ENCODE data around the gene ZNF19. TPM values are rescaled to one million over a fixed set of nuclear protein-coding genes. Genes with fewer than 3 reads are reported as not detected.

Gene ZNF19
- total and polyA plus RNA-seq, 2 of the 8 experiments (the other 6 are each of a cell fraction or from before 2014, with no cell fraction given): 1.5 to 3.5 TPM

DNA sequence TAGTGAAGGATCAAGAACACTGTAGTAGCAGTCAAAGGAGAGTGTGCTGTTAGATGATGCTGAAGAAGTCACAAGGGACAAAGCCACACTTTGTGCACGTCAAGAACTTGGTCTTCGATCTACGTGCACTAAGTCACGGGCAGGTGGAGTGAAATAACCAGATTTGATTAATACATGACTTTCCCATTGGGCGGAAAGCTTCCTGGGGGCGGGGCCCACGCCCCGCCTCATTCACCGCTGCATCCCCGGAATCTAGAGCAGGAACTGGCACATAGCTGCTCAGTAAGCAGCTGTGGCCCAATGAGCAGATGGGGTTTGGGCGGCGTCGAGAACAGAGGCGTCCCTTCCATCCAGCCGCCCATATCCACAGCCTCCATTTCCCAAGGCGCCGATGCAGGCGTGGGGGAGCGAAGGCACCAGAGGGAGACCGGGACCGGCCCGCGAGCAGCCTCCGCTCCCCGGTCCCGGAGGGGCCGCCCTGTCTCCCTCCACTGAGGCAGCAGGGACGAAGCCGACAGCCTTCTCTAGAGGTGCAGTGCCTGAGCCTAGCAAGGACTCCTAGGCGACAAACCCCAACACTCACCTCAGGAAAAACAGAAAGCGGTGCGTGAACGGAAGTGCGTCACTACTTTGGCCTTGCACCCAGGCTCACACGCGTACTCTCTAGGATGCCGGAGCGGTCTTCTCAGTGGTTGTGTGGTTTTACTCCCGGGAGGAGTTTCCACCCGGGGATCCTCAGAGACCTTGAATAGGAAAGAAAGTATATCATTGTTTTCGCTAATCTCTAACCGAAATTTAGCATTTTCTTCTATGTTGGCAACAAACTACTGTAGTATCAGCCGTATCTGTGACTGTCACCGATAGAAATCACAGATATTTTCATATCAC lies 4.9 kb downstream of the ZNF19 start:
- no peak overlapping the region for H4K91ac ChIP-seq (replicated peaks; ENCODE audit: insufficient read length, low read length)
- H2BK120ac ChIP-seq (replicated peaks; ENCODE audit: low read depth, low read length): no peak overlapping the region
- H3K23me2 ChIP-seq (ENCODE audit: low read depth, low read length): peaks cover 2% of the 10 kb centered on the region; the same call in 1 of the 2 replicates
- H2BK12ac ChIP-seq (ENCODE audit: low read depth, low read length): no peak overlapping the region
- H2BK5ac ChIP-seq (ENCODE audit: low read depth, low read length): peak overlapping the region; percentile 71; the same call in 1 of the 2 replicates
- no peak overlapping the region for H2BK15ac ChIP-seq (ENCODE audit: low read length)
- WGBS, 2 experiments (ENCODE audit: extremely low coverage in 1 of 2, insufficient coverage in 1 of 2, insufficient read length in 1 of 2, insufficient replicate concordance in 2 of 2, low coverage in 1 of 2, low lambda C conversion rate in 2 of 2, missing lambda C conversion rate in 1 of 2): 3% methylated on average over 44 of the region's 44 CpGs; no CpG with 5 or more reads in 1 of the 2 experiments
- peak overlapping the region; percentile 28 for H3K56ac ChIP-seq (replicated peaks; ENCODE audit: insufficient read length, low read depth, low read length)
- H3K27ac ChIP-seq (ENCODE audit: low read depth, low read length): peak overlapping the region; percentile 97
- FAIRE-seq (peak; percentile 66), DNase-seq (ENCODE audit: low read depth in 1 of 2, low spot score in 2 of 2) (peak in 1 of 2 experiments; percentile 78)
- peak overlapping the region; percentile 84 to 86 for H3K4me2 ChIP-seq (ENCODE audit: insufficient read depth in 1 of 2, low read depth in 2 of 2, low read length in 2 of 2)
- 0 out of 2 replicates have a peak overlapping the region, but pooled peaks have one; percentile 49 for H3K18ac ChIP-seq (ENCODE audit: extremely low read depth, low read length)
- peak overlapping the region; percentile 53 to 82 (median 80) for H3K4me3 ChIP-seq (ENCODE audit: extremely low read depth in 1 of 4, insufficient read depth in 2 of 4, low read depth in 3 of 4, low read length in 4 of 4)
- no peaks in the 10 kb centered on the region for H4K20me1 ChIP-seq (replicated peaks in 1 of 2; ENCODE audit: control insufficient read depth in 1 of 2, insufficient read depth in 2 of 2, low read length in 2 of 2)
- POLR2A ChIA-PET (ENCODE audit: partially characterized antibody): interaction anchor here (1.0 to 2.6 kb wide), 7 partner anchors 10 to 55 kb away, joined by 3 to 54 read pairs (median 4); partner anchors contain the start of gene ZNF23
- no peak overlapping the region for H2AK5ac ChIP-seq (ENCODE audit: low read depth, low read length)
- no peak overlapping the region for H3K14ac ChIP-seq (ENCODE audit: insufficient read length)
- H4K5ac ChIP-seq (ENCODE audit: insufficient read length, low read depth, low read length): peak overlapping the region; percentile 63
- H3K36me3 ChIP-seq (ENCODE audit: control insufficient read depth in 2 of 4, insufficient read depth in 4 of 4, low read length in 3 of 4): no peaks in the 10 kb centered on the region
- no peaks in the 10 kb centered on the region for H3K4me1 ChIP-seq (replicated peaks in 1 of 4; ENCODE audit: control insufficient read depth in 3 of 4, insufficient read depth in 4 of 4, low read length in 3 of 4)
- CTCF ChIA-PET (ENCODE audit: partially characterized antibody): interaction anchor here (1.0 to 7.6 kb wide), 12 partner anchors 10 to 126 kb away, joined by 3 to 68 read pairs (median 5); partner anchors contain the start of gene ZNF23
- peak overlapping the region; percentile 71 to 86 (median 85) for H3K9ac ChIP-seq (replicated peaks in 1 of 4; ENCODE audit: extremely low read depth in 1 of 4, low read depth in 3 of 4, low read length in 3 of 4)
- H4K8ac ChIP-seq (ENCODE audit: extremely low read depth, insufficient read depth, low read length): peak overlapping the region; percentile 84; the same call in 1 of the 2 replicates
- no peak overlapping the region for H2BK20ac ChIP-seq (ENCODE audit: low read length)
- peak overlapping the region; percentile 98 for H2AFZ ChIP-seq (ENCODE audit: low read length)
- no peak overlapping the region for H3K23ac ChIP-seq (ENCODE audit: insufficient read length)
- H3K4ac ChIP-seq (replicated peaks; ENCODE audit: insufficient read length, low read depth, low read length): no peak overlapping the region
- H3K79me2 ChIP-seq (ENCODE audit: control insufficient read depth in 1 of 2, insufficient read depth in 2 of 2, low read length in 2 of 2): no peaks in the 10 kb centered on the region
- no peaks in the 10 kb centered on the region for H3K79me1 ChIP-seq (ENCODE audit: low read depth, low read length)
- no peaks in the 10 kb centered on the region for H3K9me3 ChIP-seq (ENCODE audit: insufficient read depth in 2 of 2, low read depth in 1 of 2, low read length in 1 of 2)
- no peaks in the 10 kb centered on the region for H3K27me3 ChIP-seq (replicated peaks in 1 of 4; ENCODE audit: control insufficient read depth in 3 of 4, extremely low read depth in 1 of 4, insufficient read depth in 3 of 4, low read length in 3 of 4)
- peak; percentile 90 for TF ChIP-seq SP2 (IDR thresholded peaks at IDR 0.05; ENCODE audit: low read length)
- TF ChIP-seq SIX5 (IDR thresholded peaks at IDR 0.05; ENCODE audit: low read depth, low read length): no peak
- TF ChIP-seq SIN3A (conservative IDR thresholded peaks at IDR 0.05 in 1 of 2, IDR thresholded peaks at IDR 0.05 in 1 of 2; ENCODE audit: low read depth in 1 of 2, low read length in 2 of 2): peak in 1 of 2 experiments; percentile 55; a peak in 1 of 4 replicates
- TF ChIP-seq SIRT6 (IDR thresholded peaks at IDR 0.05; ENCODE audit: low read length): no peak
- TF ChIP-seq CHD2 (IDR thresholded peaks at IDR 0.05; ENCODE audit: low read length): no peak
- no peak for TF ChIP-seq EGR1 (IDR thresholded peaks at IDR 0.05; ENCODE audit: borderline replicate concordance, low read depth, low read length)
- no peak for TF ChIP-seq JUN (IDR thresholded peaks at IDR 0.05; ENCODE audit: low read depth, low read length)
- TF ChIP-seq MAX (IDR thresholded peaks at IDR 0.05): peak; percentile 35; the same call in 1 of the 2 replicates
- no peak for TF ChIP-seq RNF2 (IDR thresholded peaks at IDR 0.05; ENCODE audit: borderline replicate concordance, low read depth, low read length, missing control alignments, poor library complexity, severe bottlenecking)
- peak; percentile 98 for TF ChIP-seq PHF8 (conservative IDR thresholded peaks at IDR 0.05; ENCODE audit: low read depth, low read length)
- no peak for TF ChIP-seq JUND (IDR thresholded peaks at IDR 0.05; ENCODE audit: low read length)

Data from H1 (cell line).